ENCODE results near the gene MYO9B. TPM values are rescaled to one million over a fixed set of nuclear protein-coding genes. Genes with fewer than 3 reads are reported as not detected.
A peak's percentile ranks its signal among the peaks of the same experiment; 100 is the strongest.

The MYO9B gene
- total RNA-seq, 1 donor from 2014 or later = 75.0 TPM

- no peak for DNase-seq (ENCODE audit: low spot score)
These were observed 17.3 kb upstream of the MYO9B start for GRCh38 chr19:17058236-17058635.

- no peak for DNase-seq (ENCODE audit: low spot score)
These were observed 14.8 kb upstream of the MYO9B start for GRCh38 chr19:17060802-17061201.

GRCh38 chr19:17061205-17061604 lies 14.4 kb upstream of the MYO9B start:
- no peak for DNase-seq (ENCODE audit: low spot score)

- no peak for DNase-seq (ENCODE audit: low spot score)
These were observed 13.9 kb upstream of the MYO9B start for GRCh38 chr19:17061691-17062090.

- no peak for DNase-seq (ENCODE audit: low spot score)
These were observed 12.1 kb upstream of the MYO9B start for GRCh38 chr19:17063428-17063827.

GRCh38 chr19:17069193-17069592 lies 6.4 kb upstream of the MYO9B start:
- DNase-seq (ENCODE audit: low spot score) = no peak

- no peak for DNase-seq (ENCODE audit: low spot score)
These were observed 5.2 kb upstream of the MYO9B start for GRCh38 chr19:17070421-17070820.

- DNase-seq (ENCODE audit: low spot score) = no peak
These were observed 4.7 kb upstream of the MYO9B start for GRCh38 chr19:17070912-17071311.

- no peak for DNase-seq (ENCODE audit: low spot score)
These were observed 1.5 kb upstream of the MYO9B start for GRCh38 chr19:17073869-17074633.

GRCh38 chr19:17074634-17075034 lies 943 bp upstream of the MYO9B start:
- no peak for DNase-seq (ENCODE audit: low spot score)

GRCh38 chr19:17075864-17076542 lies 426 bp downstream of the MYO9B start:
- peak; percentile 31 for DNase-seq (ENCODE audit: low spot score)

- no peak for DNase-seq (ENCODE audit: low spot score)
These were observed 990 bp downstream of the MYO9B start for GRCh38 chr19:17076543-17076991.

- DNase-seq (ENCODE audit: low spot score) = no peak
These were observed 2.0 kb downstream of the MYO9B start for GRCh38 chr19:17077447-17078028.

GRCh38 chr19:17078036-17078919 lies 2.7 kb downstream of the MYO9B start:
- no peak for DNase-seq (ENCODE audit: low spot score)

- DNase-seq (ENCODE audit: low spot score) = no peak
These were observed 3.5 kb downstream of the MYO9B start for GRCh38 chr19:17078920-17079709.

GRCh38 chr19:17079710-17080439 lies 4.3 kb downstream of the MYO9B start:
- DNase-seq (ENCODE audit: low spot score) = peak; percentile 60

- no peak for DNase-seq (ENCODE audit: low spot score)
These were observed 4.8 kb downstream of the MYO9B start for GRCh38 chr19:17080440-17080801.

GRCh38 chr19:17081672-17082630 lies 6.4 kb downstream of the MYO9B start:
- DNase-seq (ENCODE audit: low spot score) = no peak

GRCh38 chr19:17086120-17086519 lies 10.5 kb downstream of the MYO9B start:
- no peak for DNase-seq (ENCODE audit: low spot score)

Measured in mucosa of gallbladder (tissue), 1 donor.